Globus pallidus (tissue), 1 donor: Measurements from ENCODE around the gene SYCP2L.
"Not testable (repeated sequence)": the region's sequence is repeated elsewhere in the genome, so short reads cannot be mapped to it uniquely, and the experiment has no call there.

Experiments
- DNase-seq: peaks from one replicate; pipeline ENCODE4 v3.0.0-alpha.2; 2015; ENCODE audit warnings: low spot score

The SYCP2L gene

DNA sequence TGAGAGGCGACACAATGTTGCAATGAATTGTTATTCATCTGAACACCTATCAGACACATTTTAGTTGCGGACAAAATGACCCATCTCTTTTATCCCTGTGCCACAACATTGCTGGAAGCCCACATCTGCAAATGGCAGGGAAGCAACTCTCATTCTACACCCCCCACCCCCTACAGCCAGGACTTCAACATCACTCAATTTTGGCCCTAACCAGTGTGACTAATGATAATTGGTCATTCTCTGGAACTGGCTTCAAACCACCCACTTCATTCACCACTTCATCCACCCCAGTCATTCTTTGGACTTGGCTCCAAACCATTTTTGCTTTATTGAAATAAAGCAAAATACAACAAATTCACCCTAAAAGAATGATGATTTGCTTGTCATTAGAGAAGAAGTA lies 6.5 kb upstream of the SYCP2L start:
- no peak for DNase-seq

DNA sequence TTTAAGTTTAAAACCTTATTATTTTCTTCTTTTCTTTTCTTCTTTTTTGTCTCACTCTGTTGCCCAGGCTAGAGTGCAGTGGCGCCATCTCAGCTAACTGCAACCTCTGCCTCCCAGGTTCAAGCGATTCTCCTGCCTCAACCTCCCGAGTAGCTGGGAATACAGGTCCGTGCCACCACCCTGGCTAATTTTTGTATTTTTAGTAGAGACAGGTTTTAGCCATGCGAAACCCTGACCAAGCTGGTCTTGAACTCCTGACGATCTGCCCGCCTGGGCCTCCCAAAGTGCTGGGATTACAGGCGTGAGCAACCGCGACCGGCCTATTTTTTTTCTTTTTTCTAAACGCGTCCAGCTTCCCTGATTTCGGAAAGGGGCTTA lies 4.6 kb upstream of the SYCP2L start:
- not testable (repeated sequence) for DNase-seq

GRCh38 chr6:10882657-10883171 lies 4.1 kb upstream of the SYCP2L start:
- DNase-seq, result no peak

DNA sequence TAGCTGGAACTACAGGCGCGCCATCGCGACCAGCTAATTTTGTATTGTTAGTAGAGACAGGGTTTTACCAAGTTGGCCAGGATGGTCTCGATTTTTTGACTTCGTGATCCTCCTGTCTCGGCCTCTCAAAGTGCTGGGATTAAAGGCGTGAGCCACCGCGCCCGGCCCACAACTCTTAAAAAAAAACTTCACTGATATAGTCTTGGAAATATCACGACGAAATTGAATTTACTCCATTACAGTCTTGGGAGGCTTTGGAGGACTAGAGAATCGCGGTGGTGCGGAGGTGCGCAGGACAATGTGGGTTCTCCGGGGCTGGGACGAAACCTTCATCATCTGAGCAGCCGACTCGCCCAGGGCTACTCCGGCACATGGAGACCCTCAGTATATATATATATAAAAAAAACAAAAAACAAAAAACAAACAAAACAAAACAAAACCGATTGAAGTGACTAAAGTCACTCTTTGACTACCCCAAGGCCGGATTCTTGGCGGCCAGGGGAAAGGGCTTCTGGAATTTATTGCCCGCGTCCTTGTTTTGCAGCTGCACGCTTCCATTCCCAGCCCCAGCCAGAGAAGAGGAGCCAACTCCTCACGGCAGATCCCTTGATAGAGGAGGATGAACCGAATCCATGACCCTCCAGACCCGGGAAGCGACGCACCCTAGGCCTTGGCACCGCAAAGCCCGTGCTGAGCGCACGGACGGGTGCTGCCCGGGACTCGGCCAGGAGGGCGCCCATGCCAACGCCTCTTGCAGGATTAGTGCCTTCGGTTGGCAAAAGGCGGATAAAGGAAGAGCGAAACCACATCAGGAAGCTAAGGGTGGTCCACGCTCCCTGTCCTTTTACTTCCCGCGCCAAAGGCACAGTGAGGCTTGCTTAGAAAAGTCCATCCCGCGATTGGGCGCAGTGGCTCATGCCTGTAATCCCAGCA lies 3.3 kb upstream of the SYCP2L start:
- DNase-seq, result no peak

- DNase-seq, result no peak
These were observed 2.4 kb upstream of the SYCP2L start for GRCh38 chr6:10884245-10884972.

DNA sequence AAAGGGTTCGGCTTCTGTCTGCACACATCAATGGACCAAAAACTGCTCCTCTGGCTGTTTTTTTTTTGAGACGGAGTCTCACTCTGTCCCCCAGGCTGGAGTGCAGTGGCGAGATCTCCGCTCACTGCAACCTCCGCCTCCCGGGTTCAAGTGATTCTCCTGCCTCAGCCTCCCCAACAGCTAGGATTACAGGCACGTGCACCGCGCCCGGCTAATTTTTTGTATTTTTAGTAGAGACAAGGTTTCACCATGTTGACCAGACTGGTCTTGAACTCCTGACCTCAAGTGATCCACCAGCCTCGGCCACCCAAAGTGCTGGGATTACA lies 524 bp upstream of the SYCP2L start:
- DNase-seq, result not testable (repeated sequence)

DNA sequence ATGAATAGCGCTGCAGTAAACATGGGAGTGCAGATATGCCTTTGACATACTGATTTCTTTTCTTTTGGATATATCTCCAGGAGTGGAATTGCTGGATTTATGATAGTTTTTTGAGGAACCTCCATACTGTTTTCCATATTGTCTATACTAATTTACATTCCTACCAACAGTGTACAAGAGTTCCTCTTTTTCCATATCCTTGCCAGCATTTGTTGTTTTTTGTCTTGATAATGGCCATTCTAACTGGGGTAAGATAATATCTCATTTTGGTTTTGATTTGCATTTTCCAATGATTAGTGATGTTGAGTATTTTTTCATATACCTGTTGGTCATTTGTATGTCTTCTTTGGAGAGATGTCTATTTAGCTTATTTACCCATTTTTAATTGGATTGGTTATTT lies 3.3 kb downstream of the SYCP2L start:
- DNase-seq, result no peak

GRCh38 chr6:10891960-10892359 lies 5.1 kb downstream of the SYCP2L start:
- DNase-seq, result no peak

- DNase-seq, result no peak
These were observed 8.1 kb downstream of the SYCP2L start for GRCh38 chr6:10894958-10895357.

GRCh38 chr6:10896691-10897090 lies 9.8 kb downstream of the SYCP2L start:
- DNase-seq, result no peak

- peak; percentile 50 for DNase-seq
These were observed 14.9 kb downstream of the SYCP2L start for GRCh38 chr6:10901770-10902169.

GRCh38 chr6:10904015-10904414 lies 17.2 kb downstream of the SYCP2L start:
- DNase-seq, result no peak

GRCh38 chr6:10908228-10908627 lies 21.4 kb downstream of the SYCP2L start:
- no peak for DNase-seq

GRCh38 chr6:10919520-10919919 lies 32.7 kb downstream of the SYCP2L start:
- not testable (repeated sequence) for DNase-seq

DNA sequence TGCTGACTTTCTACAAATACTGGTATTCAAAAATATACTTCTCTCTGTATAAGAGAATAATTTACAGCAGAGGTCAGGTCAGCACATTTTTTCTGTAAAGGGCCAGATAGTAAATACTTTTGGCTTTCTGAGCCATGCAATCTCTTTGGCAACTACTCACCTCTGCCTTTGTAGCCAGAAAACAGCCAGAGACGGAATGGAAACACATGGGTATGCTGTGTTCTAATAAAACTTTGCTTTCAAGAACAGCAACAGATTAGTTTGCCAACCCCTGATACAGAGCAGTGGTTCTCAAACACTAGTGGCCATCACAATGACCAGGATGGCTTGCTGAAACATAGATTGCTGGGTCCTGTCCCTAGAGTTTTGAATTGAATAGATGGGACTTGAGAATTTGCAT lies 46.3 kb downstream of the SYCP2L start:
- no peak for DNase-seq

DNA sequence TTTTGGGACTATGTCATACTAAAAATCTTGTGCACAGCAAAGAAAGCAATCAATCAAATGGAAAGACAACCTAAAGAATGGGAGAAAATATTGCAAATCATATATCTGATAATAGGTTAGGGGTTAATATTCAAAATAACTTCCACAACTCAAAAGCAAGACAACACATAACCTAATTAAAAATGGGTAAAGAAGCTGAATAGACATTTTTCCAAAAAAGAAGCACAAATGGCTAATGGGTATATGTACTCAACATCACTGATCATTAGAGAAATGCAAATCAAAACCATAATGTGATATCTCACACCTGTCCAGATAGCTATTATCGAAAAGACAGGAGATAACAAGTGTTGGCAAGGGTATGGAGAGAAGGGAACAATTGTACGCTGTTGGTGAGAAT lies 53.0 kb downstream of the SYCP2L start:
- no peak for DNase-seq

DNA sequence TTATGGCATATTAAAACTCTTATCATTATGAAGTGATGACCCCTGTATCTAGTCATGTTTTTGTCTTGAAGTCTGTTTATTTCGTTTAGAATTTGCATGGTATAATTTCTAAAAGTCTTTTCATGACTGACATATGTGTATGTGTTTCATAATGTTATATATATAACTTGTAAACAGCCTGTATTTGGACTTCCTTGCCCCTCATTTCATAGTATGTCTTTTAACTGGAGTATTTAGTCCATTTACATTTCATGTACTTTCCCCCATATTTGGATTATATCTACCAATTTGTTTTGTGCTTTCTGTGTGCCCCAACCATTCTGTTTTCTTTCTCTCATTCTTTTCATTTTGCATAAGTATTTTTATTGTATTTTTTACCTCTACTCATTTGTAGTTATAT lies 59.0 kb downstream of the SYCP2L start:
- no peak for DNase-seq

DNA sequence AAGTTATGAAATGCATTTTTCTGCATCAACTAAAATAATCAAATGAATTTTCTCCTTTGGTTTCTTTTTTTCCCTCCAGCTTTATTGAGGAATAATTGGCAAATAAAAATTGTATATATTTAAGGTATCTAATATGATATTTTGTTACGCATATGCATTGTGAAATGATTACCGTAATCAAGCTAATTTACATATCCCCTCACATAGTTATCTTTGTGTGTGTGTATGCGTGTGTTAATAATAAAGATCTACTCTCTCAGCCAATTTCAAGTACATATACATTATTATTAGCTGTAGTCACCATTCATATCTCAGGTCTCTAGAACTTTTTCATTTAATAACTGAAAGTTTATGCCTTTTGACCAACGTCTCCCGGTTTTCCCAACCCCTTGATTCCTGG lies 61.1 kb downstream of the SYCP2L start:
- no peak for DNase-seq

GRCh38 chr6:10949579-10950490 lies 63.0 kb downstream of the SYCP2L start:
- DNase-seq, result no peak

DNA sequence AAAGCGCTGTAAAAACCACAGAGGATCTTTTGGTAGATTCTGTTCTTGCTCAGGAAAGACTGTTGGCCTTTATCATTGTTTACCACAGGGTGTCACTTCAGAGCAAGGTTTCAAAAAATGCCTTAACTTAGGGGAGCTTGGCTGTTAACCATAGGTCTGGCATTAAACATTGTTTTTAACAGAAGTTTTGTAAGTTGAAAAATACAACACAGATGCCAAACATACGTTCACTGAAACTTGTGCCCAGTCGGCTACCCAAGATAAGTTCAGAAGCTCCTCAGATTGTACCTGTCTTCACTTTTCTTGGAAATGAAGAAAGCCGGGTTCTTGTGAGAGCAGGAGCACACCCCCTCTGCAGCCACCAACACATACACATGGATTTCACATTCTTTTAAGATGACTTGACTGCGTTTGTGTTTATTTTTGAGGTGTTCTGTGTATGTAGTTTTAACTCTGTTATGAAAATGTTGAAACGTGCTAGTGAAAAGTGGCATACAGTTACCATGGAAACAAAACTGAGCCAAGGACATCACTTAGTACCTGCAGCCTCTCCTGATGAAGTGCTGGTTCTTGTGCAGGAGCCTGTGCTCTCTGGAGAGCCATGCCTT lies 64.9 kb downstream of the SYCP2L start:
- DNase-seq, result peak; percentile 13

DNA sequence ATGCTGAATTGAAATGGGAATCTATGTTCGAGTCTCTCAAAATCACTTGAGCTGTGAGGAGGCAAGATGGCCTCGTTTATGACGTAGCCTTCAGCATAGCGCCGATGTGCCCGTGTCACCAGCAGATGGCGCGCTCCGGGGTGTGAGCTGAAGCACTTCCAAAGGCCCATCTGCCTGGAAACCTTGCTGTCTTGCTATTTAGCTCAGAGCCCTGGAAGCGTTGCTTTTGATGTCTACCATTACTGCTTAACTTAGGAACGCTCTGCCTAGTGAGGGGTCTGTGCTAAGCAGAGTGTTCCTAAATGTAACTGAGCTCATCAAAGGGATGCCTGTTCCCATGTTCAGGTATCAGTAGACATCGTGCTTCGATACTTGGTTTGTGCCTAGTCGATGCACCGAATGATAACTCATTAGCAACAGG lies 67.7 kb downstream of the SYCP2L start:
- peak; percentile 57 for DNase-seq

DNA sequence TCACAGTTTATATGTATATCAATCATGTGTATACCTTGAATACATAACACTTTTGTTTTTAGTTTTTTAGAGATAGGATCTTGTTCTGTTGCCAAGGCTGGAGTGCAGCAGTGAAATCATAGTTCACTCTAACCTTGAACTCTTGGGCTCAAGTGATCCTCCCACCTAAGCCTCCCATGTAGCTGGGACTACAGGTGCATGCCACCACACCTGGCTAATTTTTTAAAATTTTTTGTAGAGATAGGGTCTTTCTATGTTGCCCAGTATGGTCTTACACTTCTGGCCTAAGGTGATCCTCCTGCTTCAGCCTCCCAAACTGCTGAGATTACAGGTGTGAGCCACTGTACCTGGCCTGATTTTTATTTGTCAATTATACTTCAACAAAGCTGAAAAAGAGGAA lies 69.9 kb downstream of the SYCP2L start:
- DNase-seq, result no peak
